Liver (tissue), 9 donors: ENCODE measurements around the gene NDNF. TPM values are rescaled to one million over a fixed set of nuclear protein-coding genes. Genes with fewer than 3 reads are reported as not detected.

Experiments used
- DNase-seq: peaks from one replicate; pipeline ENCODE4 v3.0.0-alpha.2; 2017; ENCODE audit warnings: low spot score
- H3K27ac ChIP-seq, 2 donors: one replicate each; pipeline ENCODE4 v1.7.0; 2013; ENCODE audit warnings: inconsistent platforms in 2 of 2, low read length in 2 of 2, control low read depth in 1 of 2, low read depth in 1 of 2, mild to moderate bottlenecking in 1 of 2
- H3K27me3 ChIP-seq, 4 donors: one replicate each; pipeline versions ENCODE4 v1.6.1 to v1.7.0; 2013; ENCODE audit warnings: low read length in 3 of 4, inconsistent platforms in 1 of 4, mild to moderate bottlenecking in 1 of 4, moderate library complexity in 1 of 4; ENCODE audit not compliant: control insufficient read depth in 4 of 4, insufficient read depth in 4 of 4
- H3K36me3 ChIP-seq, 4 donors: one replicate each; pipeline versions ENCODE4 v1.6.1 to v1.7.0; 2013; ENCODE audit warnings: low read length in 3 of 4, mild to moderate bottlenecking in 3 of 4, low read depth in 1 of 4, moderate library complexity in 1 of 4; ENCODE audit not compliant: control insufficient read depth in 4 of 4, insufficient read depth in 3 of 4
- H3K4me1 ChIP-seq, 4 donors: one replicate each; pipeline versions ENCODE4 v1.6.1 to v1.7.0; 2013; ENCODE audit warnings: low read length in 3 of 4, mild to moderate bottlenecking in 3 of 4, moderate library complexity in 1 of 4; ENCODE audit not compliant: control insufficient read depth in 4 of 4, insufficient read depth in 4 of 4
- H3K4me3 ChIP-seq, 3 donors: one replicate each; pipeline versions ENCODE4 v1.6.1 to v1.7.0; 2013; ENCODE audit warnings: low read length in 3 of 3, control low read depth in 1 of 3, low read depth in 1 of 3, mild to moderate bottlenecking in 1 of 3
- H3K9ac ChIP-seq, 2 donors: one replicate each; pipeline ENCODE4 v1.7.0; 2013; ENCODE audit warnings: low read length in 2 of 2, mild to moderate bottlenecking in 2 of 2, moderate library complexity in 2 of 2, control low read depth in 1 of 2, low read depth in 1 of 2
- H3K9me3 ChIP-seq, 4 donors: one replicate each; pipeline versions ENCODE4 v1.6.1 to v1.7.0; 2013; ENCODE audit warnings: low read length in 3 of 4; ENCODE audit not compliant: control insufficient read depth in 4 of 4
- CTCF ChIP-seq: fragments of 150-350 bp; IDR thresholded peaks from 2 replicates; pipeline ENCODE4 v1.5.1; 2017; ENCODE audit warnings: improper control_type of control experiment, low read depth, low read length; ENCODE audit not compliant: missing input control
- EGR1 ChIP-seq, 2 donors: IDR thresholded peaks; 2 replicates each; pipeline ENCODE4 v1.6.1; 2016 to 2018; ENCODE audit warnings: antibody characterized with exemption in 2 of 2, low read depth in 2 of 2
- FOXA1 ChIP-seq: IDR thresholded peaks from 2 replicates; pipeline ENCODE4 v1.6.1; 2016; ENCODE audit warnings: antibody characterized with exemption
- FOXA2 ChIP-seq: IDR thresholded peaks from 2 replicates; pipeline ENCODE4 v1.6.1; 2016; ENCODE audit warnings: antibody characterized with exemption
- GABPA ChIP-seq, 2 donors: IDR thresholded peaks in 1 of 2; conservative IDR thresholded peaks in 1 of 2; 2 replicates each; pipeline ENCODE4 v1.6.1; 2016; ENCODE audit warnings: antibody characterized with exemption in 2 of 2, mild to moderate bottlenecking in 1 of 2, moderate library complexity in 1 of 2
- HNF4A ChIP-seq, 2 donors: conservative IDR thresholded peaks; 2 replicates each; pipeline ENCODE4 v1.6.1; 2016; ENCODE audit warnings: antibody characterized with exemption in 2 of 2, mild to moderate bottlenecking in 2 of 2
- HNF4G ChIP-seq: IDR thresholded peaks from 2 replicates; pipeline ENCODE4 v1.6.1; 2016; ENCODE audit warnings: antibody characterized with exemption
- JUND ChIP-seq, 2 donors: IDR thresholded peaks; 2 replicates each; pipeline ENCODE4 v1.6.1; 2016; ENCODE audit warnings: antibody characterized with exemption in 2 of 2
- MAX ChIP-seq: IDR thresholded peaks from 2 replicates; pipeline ENCODE4 v1.6.1; 2016; ENCODE audit warnings: antibody characterized with exemption
- NR2F2 ChIP-seq: IDR thresholded peaks from 2 replicates; pipeline ENCODE4 v1.6.1; 2016; ENCODE audit warnings: antibody characterized with exemption
- RAD21 ChIP-seq, 2 donors: IDR thresholded peaks; 2 replicates each; pipeline ENCODE4 v1.6.1; 2016; ENCODE audit warnings: antibody characterized with exemption in 2 of 2, mild to moderate bottlenecking in 2 of 2
- REST ChIP-seq: IDR thresholded peaks from 2 replicates; pipeline ENCODE4 v1.6.1; 2016; ENCODE audit warnings: antibody characterized with exemption, mild to moderate bottlenecking
- RXRA ChIP-seq, 2 donors: IDR thresholded peaks; 2 replicates each; pipeline ENCODE4 v1.6.1; 2017 to 2018; ENCODE audit warnings: antibody characterized with exemption in 2 of 2, mild to moderate bottlenecking in 1 of 2
- SP1 ChIP-seq: IDR thresholded peaks from 2 replicates; pipeline ENCODE4 v1.6.1; 2018; ENCODE audit warnings: antibody characterized with exemption, mild to moderate bottlenecking
- TAF1 ChIP-seq: conservative IDR thresholded peaks from 2 replicates; pipeline ENCODE4 v1.6.1; 2016; ENCODE audit warnings: antibody characterized with exemption, mild to moderate bottlenecking
- YY1 ChIP-seq: IDR thresholded peaks from 2 replicates; pipeline ENCODE4 v1.6.1; 2016; ENCODE audit warnings: antibody characterized with exemption, mild to moderate bottlenecking
- ZBTB33 ChIP-seq: IDR thresholded peaks from 2 replicates; pipeline ENCODE4 v1.6.1; 2016; ENCODE audit warnings: antibody characterized with exemption
- WGBS: extraction: QIAGEN DNeasy Blood & Tissue Kit; methylation state at CpG from one replicate; pipeline ENCODE4 v1.1.7; 2013; 5-methylcytosine and 5-hydroxymethylcytosine counted together
- polyA plus RNA-seq, 2 donors: library from polyadenylated mRNA; stranded (reverse) in 1 of 2; unstranded in 1 of 2; fragments of 200-250 nt in 1 of 2; fragments of >200 nt in 1 of 2; fragmentation: Nextera tagmentation in 1 of 2; extraction: Ambion mirVana in 1 of 2; gene quantifications; one replicate each; pipeline versions ENCODE4 v1.2.1 to v1.2.3, GENCODE V29; 2013 to 2015
- total RNA-seq, 2 donors: library from RNA; depleted of rRNA; stranded (reverse); fragments of >200 nt; gene quantifications; one replicate each; pipeline ENCODE4 v1.2.3, GENCODE V29; 2014
- donor health status: healthy.
- donor health status: healthy.
- donor health status: healthy.
- donor health status: healthy.
- donor health status: healthy.

NDNF gene
- total and polyA plus RNA-seq, 4 donors, result 0.05 to 0.37 (median 0.13) TPM

- Histone ChIP-seq H3K36me3 (no peaks in the 10 kb centered on the region), H3K9me3 (no peaks in the 10 kb centered on the region), H3K4me3 (no peak overlapping the region), H3K4me1 (no peaks in the 10 kb centered on the region), H3K27ac (no peak overlapping the region), H3K27me3 (no peaks in the 10 kb centered on the region), H3K9ac (no peak overlapping the region)
- 80% methylated on average over 3 of the region's 3 CpGs for WGBS
- no peak for DNase-seq
- no peak for TF ChIP-seq SP1
- TF ChIP-seq FOXA2, result no peak
- no peak for TF ChIP-seq ZBTB33
- no peak for TF ChIP-seq RAD21 (IDR thresholded peaks at IDR 0.05)
- no peak for TF ChIP-seq RXRA (IDR thresholded peaks at IDR 0.05)
- no peak for TF ChIP-seq REST
- no peak for TF ChIP-seq YY1
- TF ChIP-seq MAX, result no peak
These were observed 62.5 kb downstream of the NDNF start for GRCh38 chr4:121009578-121010478.

GRCh38 chr4:121007660-121008059, 64.7 kb downstream of the NDNF start:
- H3K9me3 ChIP-seq, result peaks cover 0 to 5% (median 0%) of the 10 kb centered on the region in 4 donors
- H3K27me3 ChIP-seq, result no peaks in the 10 kb centered on the region
- H3K4me3 ChIP-seq, result no peak overlapping the region
- H3K4me1 ChIP-seq, result no peaks in the 10 kb centered on the region
- H3K27ac ChIP-seq, result no peak overlapping the region
- no peak overlapping the region for H3K9ac ChIP-seq
- no peaks in the 10 kb centered on the region for H3K36me3 ChIP-seq
- DNase-seq, result no peak
- 0% methylated on average over 1 of the region's 1 CpG for WGBS
- TF ChIP-seq REST (no peak), JUND (IDR thresholded peaks at IDR 0.05) (no peak), YY1 (no peak), EGR1 (IDR thresholded peaks at IDR 0.05; ENCODE audit: low read depth in 2 of 2) (no peak), TAF1 (no peak), HNF4A (conservative IDR thresholded peaks at IDR 0.05) (no peak), SP1 (no peak), CTCF (no peak), NR2F2 (no peak), FOXA2 (no peak), FOXA1 (no peak), GABPA (IDR thresholded peaks at IDR 0.05 in 1 of 2, conservative IDR thresholded peaks at IDR 0.05 in 1 of 2) (no peak), RXRA (IDR thresholded peaks at IDR 0.05) (no peak), HNF4G (no peak), ZBTB33 (no peak), RAD21 (IDR thresholded peaks at IDR 0.05) (no peak)
